ENCODE data around the gene PARD3. TPM values are rescaled to one million over a fixed set of nuclear protein-coding genes. Genes with fewer than 3 reads are reported as not detected.

PARD3 gene
- total and polyA plus RNA-seq, 2 experiments from 2014 or later, result 47.2 to 59.7 TPM

GRCh38 chr10:34254596-34254995 is 560.5 kb downstream of the PARD3 start:
- Histone ChIP-seq H3K4me1 (ENCODE audit: insufficient read depth) (peaks cover 6% of the 10 kb centered on the region), H3K4me2 (no peak overlapping the region), H3K4me3 (no peak overlapping the region), H4K20me1 (ENCODE audit: insufficient read depth, poor library complexity, severe bottlenecking) (no peaks in the 10 kb centered on the region), H3K79me2 (no peaks in the 10 kb centered on the region), H3K9me2 (replicated peaks; ENCODE audit: insufficient read depth) (no peaks in the 10 kb centered on the region), H3K27ac (no peak overlapping the region), H3K27me3 (no peaks in the 10 kb centered on the region), H3K9me3 (ENCODE audit: low read depth) (no peaks in the 10 kb centered on the region), H2AFZ (no peak overlapping the region), H3K36me3 (replicated peaks; ENCODE audit: insufficient read depth, low read depth) (no peaks in the 10 kb centered on the region)
- TF ChIP-seq CTCF (IDR thresholded peaks at IDR 0.05; ENCODE audit: poor library complexity) (no peak), EZH2phosphoT487 (IDR thresholded peaks at IDR 0.05; ENCODE audit: low read depth, severe bottlenecking, unreplicated experiment) (no peak), EZH2 (IDR thresholded peaks at IDR 0.05; ENCODE audit: borderline replicate concordance) (no peak)
- peak; percentile 14 for DNase-seq (ENCODE audit: low spot score)

GRCh38 chr10:34252111-34252510 is 563.0 kb downstream of the PARD3 start:
- Histone ChIP-seq H3K27me3 (no peaks in the 10 kb centered on the region), H3K4me2 (no peak overlapping the region), H3K27ac (no peak overlapping the region), H3K36me3 (replicated peaks; ENCODE audit: insufficient read depth, low read depth) (no peaks in the 10 kb centered on the region), H3K4me1 (ENCODE audit: insufficient read depth) (peaks cover 6% of the 10 kb centered on the region), H2AFZ (no peak overlapping the region), H4K20me1 (ENCODE audit: insufficient read depth, poor library complexity, severe bottlenecking) (no peaks in the 10 kb centered on the region), H3K9me2 (replicated peaks; ENCODE audit: insufficient read depth) (no peaks in the 10 kb centered on the region), H3K79me2 (no peaks in the 10 kb centered on the region), H3K4me3 (no peak overlapping the region), H3K9me3 (ENCODE audit: low read depth) (no peaks in the 10 kb centered on the region)
- WGBS (ENCODE audit: low lambda C conversion rate, missing lambda C conversion rate), result 54% methylated on average over 7 of the region's 7 CpGs
- TF ChIP-seq EZH2phosphoT487 (IDR thresholded peaks at IDR 0.05; ENCODE audit: low read depth, severe bottlenecking, unreplicated experiment), result no peak
- no peak for TF ChIP-seq CTCF (IDR thresholded peaks at IDR 0.05; ENCODE audit: poor library complexity)
- TF ChIP-seq EZH2 (IDR thresholded peaks at IDR 0.05; ENCODE audit: borderline replicate concordance), result no peak
- DNase-seq (ENCODE audit: low spot score), result peak; percentile 41

DNA sequence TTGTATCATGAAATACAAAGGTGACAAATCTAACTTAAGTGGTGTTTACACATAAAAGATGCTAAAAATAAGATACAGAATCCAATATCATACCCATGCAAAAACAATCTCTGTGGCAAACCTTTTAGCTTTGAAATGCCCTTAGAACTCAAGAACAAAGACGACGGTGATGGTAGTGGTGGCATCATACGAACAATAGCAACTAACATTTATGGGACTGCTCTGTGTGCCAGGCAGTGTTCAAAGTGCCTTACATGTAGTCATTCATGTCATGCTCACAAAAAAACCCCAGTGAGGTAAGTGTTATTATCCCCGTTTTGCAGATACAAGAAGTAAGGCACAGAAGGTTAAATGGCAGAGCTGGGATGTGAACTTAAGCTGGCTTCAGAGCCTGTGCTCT is 563.9 kb downstream of the PARD3 start:
- H2AFZ ChIP-seq, result no peak overlapping the region
- no peaks in the 10 kb centered on the region for H4K20me1 ChIP-seq (ENCODE audit: insufficient read depth, poor library complexity, severe bottlenecking)
- H3K9me2 ChIP-seq (replicated peaks; ENCODE audit: insufficient read depth), result no peaks in the 10 kb centered on the region
- no peak overlapping the region for H3K4me2 ChIP-seq
- no peak for DNase-seq (ENCODE audit: low spot score)
- peaks cover 6% of the 10 kb centered on the region for H3K4me1 ChIP-seq (ENCODE audit: insufficient read depth)
- 94% methylated on average over 4 of the region's 4 CpGs for WGBS (ENCODE audit: low lambda C conversion rate, missing lambda C conversion rate)
- H3K79me2 ChIP-seq, result no peaks in the 10 kb centered on the region
- no peak overlapping the region for H3K4me3 ChIP-seq
- no peaks in the 10 kb centered on the region for H3K27me3 ChIP-seq
- no peaks in the 10 kb centered on the region for H3K9me3 ChIP-seq (ENCODE audit: low read depth)
- H3K36me3 ChIP-seq (replicated peaks; ENCODE audit: insufficient read depth, low read depth), result no peaks in the 10 kb centered on the region
- TF ChIP-seq CTCF (IDR thresholded peaks at IDR 0.05; ENCODE audit: poor library complexity) (no peak), EZH2phosphoT487 (IDR thresholded peaks at IDR 0.05; ENCODE audit: low read depth, severe bottlenecking, unreplicated experiment) (no peak), EZH2 (IDR thresholded peaks at IDR 0.05; ENCODE audit: borderline replicate concordance) (no peak)
- no peak overlapping the region for H3K27ac ChIP-seq

GRCh38 chr10:34250722-34251121 is 564.4 kb downstream of the PARD3 start:
- no peak for DNase-seq (ENCODE audit: low spot score)
- no peaks in the 10 kb centered on the region for H3K79me2 ChIP-seq
- peaks cover 6% of the 10 kb centered on the region for H3K4me1 ChIP-seq (ENCODE audit: insufficient read depth)
- H2AFZ ChIP-seq, result no peak overlapping the region
- no peaks in the 10 kb centered on the region for H3K27me3 ChIP-seq
- H3K9me3 ChIP-seq (ENCODE audit: low read depth), result no peaks in the 10 kb centered on the region
- H3K4me2 ChIP-seq, result no peak overlapping the region
- no peak overlapping the region for H3K4me3 ChIP-seq
- H3K27ac ChIP-seq, result no peak overlapping the region
- H3K36me3 ChIP-seq (replicated peaks; ENCODE audit: insufficient read depth, low read depth), result no peaks in the 10 kb centered on the region
- TF ChIP-seq EZH2 (IDR thresholded peaks at IDR 0.05; ENCODE audit: borderline replicate concordance), result no peak
- no peak for TF ChIP-seq CTCF (IDR thresholded peaks at IDR 0.05; ENCODE audit: poor library complexity)
- TF ChIP-seq EZH2phosphoT487 (IDR thresholded peaks at IDR 0.05; ENCODE audit: low read depth, severe bottlenecking, unreplicated experiment), result no peak
- WGBS (ENCODE audit: low lambda C conversion rate, missing lambda C conversion rate), result 90% methylated on average over 3 of the region's 3 CpGs
- no peaks in the 10 kb centered on the region for H4K20me1 ChIP-seq (ENCODE audit: insufficient read depth, poor library complexity, severe bottlenecking)
- H3K9me2 ChIP-seq (replicated peaks; ENCODE audit: insufficient read depth), result no peaks in the 10 kb centered on the region
